Measurements from ENCODE around the gene WNT9A. TPM values are rescaled to one million over a fixed set of nuclear protein-coding genes. Genes with fewer than 3 reads are reported as not detected.

Gene WNT9A
- total RNA-seq, 6 experiments from 2014 or later = 0.09 to 0.19 (median 0.10) TPM; not detected in 1

DNA sequence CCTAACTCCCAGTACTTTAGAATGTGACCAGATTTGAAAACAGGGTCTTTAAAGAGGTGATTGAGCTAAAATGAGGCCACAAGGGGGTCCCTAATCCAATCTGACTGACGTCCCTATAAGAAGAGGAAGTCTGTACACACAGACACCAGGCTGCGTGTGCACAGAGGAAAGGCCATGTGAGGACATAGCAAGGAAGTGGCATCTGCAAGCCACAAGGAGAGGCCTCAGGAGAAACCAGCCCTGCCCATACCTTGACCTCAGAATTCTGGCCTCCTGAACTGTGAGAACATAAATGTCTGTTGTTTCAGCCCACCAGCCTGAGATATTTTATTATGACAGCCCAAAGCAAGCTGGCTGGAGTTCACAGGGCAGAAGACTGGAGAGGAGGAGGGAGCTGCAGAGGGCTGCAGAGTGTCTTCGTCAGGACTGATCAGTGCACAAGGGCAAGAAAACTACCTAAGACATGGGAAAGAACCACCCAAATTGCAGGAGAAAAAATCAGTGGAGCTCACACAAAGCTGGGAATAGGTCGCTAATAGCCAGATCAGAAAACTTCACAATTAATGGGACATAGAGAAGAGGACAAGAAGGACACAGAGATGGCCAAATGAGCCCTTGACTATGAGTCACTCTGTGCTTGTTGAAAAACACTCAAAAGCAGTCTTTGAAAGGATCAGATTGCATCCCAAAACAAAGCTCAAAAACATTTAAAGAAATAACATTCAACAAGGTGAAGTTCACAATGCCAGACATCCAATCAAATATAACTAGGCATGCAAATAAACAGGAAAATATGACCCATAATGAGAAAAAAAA lies 14.1 kb upstream of the WNT9A start:
- intact Hi-C loops (cut with DNase I) = no loop called here
- H3K9me3 ChIP-seq = no peaks in the 10 kb centered on the region
- no peak overlapping the region for H3K4me3 ChIP-seq
- no peaks in the 10 kb centered on the region for H3K4me1 ChIP-seq
- H3K27me3 ChIP-seq = peaks cover 0 to 4% of the 10 kb centered on the region in 2 donors
- peak in 1 of 3 donors; percentile 12 for DNase-seq
- no peak for TF ChIP-seq CTCF (IDR thresholded peaks at IDR 0.05)
- no peak for TF ChIP-seq POLR2A (IDR thresholded peaks at IDR 0.05)
- no peaks in the 10 kb centered on the region for H3K36me3 ChIP-seq
- WGBS (ENCODE audit: insufficient coverage, low coverage, low lambda C conversion rate, missing lambda C conversion rate) = 33% methylated on average over 3 of the region's 4 CpGs
- no peak for ATAC-seq
- H3K27ac ChIP-seq = no peak overlapping the region

DNA sequence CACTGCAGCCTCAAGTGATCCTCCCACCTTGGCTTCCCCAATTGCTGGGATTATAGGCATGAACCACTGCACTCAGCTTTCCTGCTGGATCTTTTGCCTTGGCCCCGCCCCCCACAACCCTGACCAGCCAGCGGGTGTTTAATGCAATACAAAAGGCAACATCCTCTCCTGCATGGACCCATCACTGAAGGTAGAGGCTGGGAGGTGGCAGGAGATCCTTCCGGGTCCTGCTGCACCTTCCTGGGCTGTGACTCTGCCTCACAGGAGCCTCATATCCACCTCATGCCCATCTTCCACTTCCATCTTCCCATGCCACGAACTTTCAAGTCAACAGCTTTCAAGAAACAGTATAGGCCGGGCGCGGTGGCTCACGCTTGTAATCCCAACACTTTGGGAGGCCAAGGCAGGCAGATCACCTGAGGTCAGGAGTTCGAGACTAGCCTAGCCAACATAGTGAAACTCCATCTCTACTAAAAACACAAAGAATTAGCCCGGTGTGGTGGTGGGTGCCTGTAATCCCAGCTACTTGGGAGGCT lies 11.7 kb upstream of the WNT9A start:
- Histone ChIP-seq H3K4me1 (no peaks in the 10 kb centered on the region), H3K4me3 (no peak overlapping the region), H3K27ac (no peak overlapping the region), H3K36me3 (no peaks in the 10 kb centered on the region), H3K9me3 (no peaks in the 10 kb centered on the region), H3K27me3 (peaks cover 0 to 4% of the 10 kb centered on the region in 2 donors)
- intact Hi-C loops (cut with DNase I) = no loop called here
- DNase-seq = peak in 2 of 3 donors; percentile 14 to 34
- 80% methylated on average over 8 of the region's 10 CpGs for WGBS (ENCODE audit: insufficient coverage, low coverage, low lambda C conversion rate, missing lambda C conversion rate)
- TF ChIP-seq POLR2A (IDR thresholded peaks at IDR 0.05) (no peak), CTCF (IDR thresholded peaks at IDR 0.05) (no peak)
- ATAC-seq = no peak

DNA sequence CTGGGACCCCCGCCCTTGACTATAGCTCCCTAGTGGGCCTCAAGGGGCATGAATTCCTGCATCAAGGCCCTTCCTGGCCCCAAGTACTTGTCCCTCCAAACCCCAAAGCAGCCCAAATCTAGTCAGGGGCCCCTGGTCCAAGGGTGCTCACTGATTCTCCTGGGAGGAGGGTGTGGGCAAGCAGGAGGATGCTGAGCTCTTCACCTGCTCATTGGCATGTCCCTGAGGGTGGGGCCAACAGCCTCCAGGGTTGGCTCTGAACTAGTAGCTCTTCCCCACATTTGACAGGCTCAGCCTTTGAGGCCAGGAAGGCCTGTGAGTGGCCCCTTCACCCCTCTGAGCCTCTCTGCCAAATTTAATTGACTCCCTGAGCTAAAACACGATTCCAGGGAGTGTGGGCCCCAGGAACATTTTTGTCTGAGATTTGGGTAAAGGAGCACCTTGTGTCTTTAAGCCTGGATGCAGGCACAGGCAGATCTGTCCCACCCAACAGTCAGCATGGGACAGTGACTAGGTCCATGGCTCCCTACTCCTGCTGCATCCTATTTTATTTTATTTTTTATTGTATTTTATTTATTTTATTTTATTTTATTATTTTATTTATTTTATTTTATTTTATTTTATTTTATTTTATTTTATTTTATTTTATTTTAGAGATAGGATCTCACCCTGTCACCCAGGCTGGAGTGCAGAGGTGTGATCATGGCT lies 11.0 kb upstream of the WNT9A start:
- Histone ChIP-seq H3K9me3 (no peaks in the 10 kb centered on the region), H3K4me1 (no peaks in the 10 kb centered on the region), H3K27ac (no peak overlapping the region), H3K4me3 (no peak overlapping the region), H3K36me3 (no peaks in the 10 kb centered on the region), H3K27me3 (peaks cover 0 to 4% of the 10 kb centered on the region in 2 donors)
- 38% methylated on average over 2 of the region's 2 CpGs for WGBS (ENCODE audit: insufficient coverage, low coverage, low lambda C conversion rate, missing lambda C conversion rate)
- peak in 1 of 3 donors; percentile 28 for DNase-seq
- intact Hi-C loops (cut with DNase I) = no loop called here
- TF ChIP-seq POLR2A (IDR thresholded peaks at IDR 0.05) (no peak), CTCF (IDR thresholded peaks at IDR 0.05) (no peak)
- no peak for ATAC-seq

DNA sequence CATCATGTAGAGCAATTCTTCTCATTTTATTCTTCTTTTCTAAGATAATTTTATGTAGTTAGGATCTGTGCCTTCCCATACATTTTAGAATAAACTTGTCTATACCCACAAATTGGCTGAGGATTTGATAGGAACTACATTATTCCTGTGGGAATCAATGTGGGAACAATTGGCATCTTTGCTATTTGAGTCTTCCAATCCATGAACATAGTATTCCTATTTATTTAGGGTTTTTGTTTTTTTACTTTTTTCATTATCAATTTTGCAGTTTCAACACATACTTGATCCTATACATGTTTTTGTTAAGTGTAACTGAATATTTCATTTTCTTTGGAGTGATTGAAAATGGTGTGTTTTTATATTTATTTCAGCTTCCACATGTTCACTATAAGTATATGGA lies 8.1 kb upstream of the WNT9A start:
- Histone ChIP-seq H3K9me3 (no peaks in the 10 kb centered on the region), H3K27me3 (peaks cover 0 to 4% of the 10 kb centered on the region in 2 donors), H3K4me1 (no peaks in the 10 kb centered on the region), H3K4me3 (no peak overlapping the region), H3K27ac (no peak overlapping the region), H3K36me3 (no peaks in the 10 kb centered on the region)
- TF ChIP-seq POLR2A (IDR thresholded peaks at IDR 0.05) (no peak), CTCF (IDR thresholded peaks at IDR 0.05) (no peak)
- intact Hi-C loops (cut with DNase I) = no loop called here
- no peak for DNase-seq
- ATAC-seq = no peak

All from right lobe of liver (tissue), 6 donors.